ENCODE measurements around the gene FAM227B. TPM values are rescaled to one million over a fixed set of nuclear protein-coding genes. Genes with fewer than 3 reads are reported as not detected.
A peak's percentile ranks its signal among the peaks of the same experiment; 100 is the strongest.

FAM227B gene
- total RNA-seq, 2 donors from 2014 or later, result 2.1 TPM; not detected in 1

GRCh38 chr15:49625460-49626036 lies 4.9 kb upstream of the FAM227B start:
- ATAC-seq (no peak), DNase-seq (no peak)
- peaks cover 0 to 7% of the 10 kb centered on the region in 2 donors for H3K36me3 ChIP-seq (replicated peaks in 1 of 2; ENCODE audit: insufficient read depth in 1 of 2, low read depth in 2 of 2)
- WGBS, 2 donors, result 95 to 96% methylated on average over 5 of the region's 5 CpGs
- peaks cover 32% of the 10 kb centered on the region for H3K4me1 ChIP-seq
- intact Hi-C loops (cut with DNase I), result loop anchor here (10.0 kb wide), 1 partner anchor 751 kb away; the partner anchor contains the start of gene EID1
- TF ChIP-seq CTCF (IDR thresholded peaks at IDR 0.05) (no peak), POLR2A (IDR thresholded peaks at IDR 0.05) (no peak)
- no peaks in the 10 kb centered on the region for H3K9me3 ChIP-seq
- H3K27ac ChIP-seq, result no peak overlapping the region
- no peak overlapping the region for H3K4me3 ChIP-seq
- no peaks in the 10 kb centered on the region for H3K27me3 ChIP-seq

- peaks cover 0 to 7% of the 10 kb centered on the region in 2 donors for H3K36me3 ChIP-seq (replicated peaks in 1 of 2; ENCODE audit: insufficient read depth in 1 of 2, low read depth in 2 of 2)
- intact Hi-C loops (cut with DNase I), result loop anchor here (10.0 kb wide), 1 partner anchor 749 kb away; the partner anchor contains the start of gene EID1
- ATAC-seq (no peak), DNase-seq (no peak)
- H3K9me3 ChIP-seq, result no peaks in the 10 kb centered on the region
- no peaks in the 10 kb centered on the region for H3K27me3 ChIP-seq
- TF ChIP-seq POLR2A (IDR thresholded peaks at IDR 0.05) (no peak), CTCF (IDR thresholded peaks at IDR 0.05) (no peak)
- H3K4me1 ChIP-seq, result peaks cover 42% of the 10 kb centered on the region
- WGBS, 2 donors, result 27 to 63% methylated on average over 2 of the region's 2 CpGs
- H3K4me3 ChIP-seq, result no peak overlapping the region
- no peak overlapping the region for H3K27ac ChIP-seq
Measured at GRCh38 chr15:49624056-49624455, 3.4 kb upstream of the FAM227B start.

GRCh38 chr15:49622561-49622960 lies 1.9 kb upstream of the FAM227B start:
- ATAC-seq (no peak), DNase-seq (peak in 1 of 4 donors; percentile 26)
- TF ChIP-seq CTCF (IDR thresholded peaks at IDR 0.05) (peak in 1 of 7 experiments; percentile 14), POLR2A (IDR thresholded peaks at IDR 0.05) (no peak)
- H3K27ac ChIP-seq, result peak overlapping the region in 1 of 4 donors; percentile 95
- H3K9me3 ChIP-seq, result no peaks in the 10 kb centered on the region
- intact Hi-C loops (cut with DNase I), result loop anchor here (10.0 kb wide), 1 partner anchor 748 kb away; the partner anchor contains the start of gene EID1
- 36 to 40% methylated on average over 3 of the region's 3 CpGs for WGBS, 2 donors
- no peaks in the 10 kb centered on the region for H3K27me3 ChIP-seq
- H3K4me1 ChIP-seq, result peaks cover 44% of the 10 kb centered on the region
- H3K36me3 ChIP-seq (replicated peaks in 1 of 2; ENCODE audit: insufficient read depth in 1 of 2, low read depth in 2 of 2), result peaks cover 0 to 5% of the 10 kb centered on the region in 2 donors
- H3K4me3 ChIP-seq, result peak overlapping the region in 1 of 2 donors; percentile 68

- Histone ChIP-seq H3K36me3 (replicated peaks in 1 of 2; ENCODE audit: insufficient read depth in 1 of 2, low read depth in 2 of 2) (peaks cover 0 to 1% of the 10 kb centered on the region in 2 donors), H3K27ac (peak overlapping the region; percentile 26 to 95 (median 92)), H3K4me3 (peak overlapping the region; percentile 68 to 78), H3K27me3 (no peaks in the 10 kb centered on the region), H3K9me3 (no peaks in the 10 kb centered on the region), H3K4me1 (peaks cover 40% of the 10 kb centered on the region)
- TF ChIP-seq POLR2A (IDR thresholded peaks at IDR 0.05) (no peak), CTCF (IDR thresholded peaks at IDR 0.05) (no peak)
- DNase-seq (no peak), ATAC-seq (no peak)
- intact Hi-C loops (cut with DNase I), result loop anchor here (10.0 kb wide), 1 partner anchor 747 kb away; the partner anchor contains the start of gene EID1
- 3 to 17% methylated on average over 1 of the region's 1 CpG for WGBS, 2 donors
Measured at GRCh38 chr15:49621887-49622286, 1.3 kb upstream of the FAM227B start.

Measured in body of pancreas (tissue), 4 donors.